GM04504 (cell line): Measurements from ENCODE around the gene RPL27A.
"Not testable (repeated sequence)": the region's sequence is repeated elsewhere in the genome, so short reads cannot be mapped to it uniquely, and the experiment has no call there.

Experiments
- DNase-seq: peaks from one replicate; pipeline ENCODE4 v3.0.0-alpha.2; 2012; ENCODE audit warnings: low read depth

The RPL27A gene

GRCh38 chr11:8682303-8683114, at the start of gene RPL27A, which contains the start of gene TRIM66:
TSS of gene RPL27A (plus strand) at chr11:8682792. CDS start at chr11:8682814, 22 bp downstream.
TSS of gene TRIM66 (minus strand) at chr11:8682665. CDS start at chr11:8672274, 10,391 bp downstream.
- peak; percentile 91 for DNase-seq

GRCh38 chr11:8634498-8634897, 48.1 kb upstream of the RPL27A start:
- no peak for DNase-seq

- no peak for DNase-seq
Observed at GRCh38 chr11:8636127-8636526, 46.5 kb upstream of the RPL27A start.

- no peak for DNase-seq
Observed at GRCh38 chr11:8638300-8638699, 44.3 kb upstream of the RPL27A start.

GRCh38 chr11:8639655-8640054, 42.9 kb upstream of the RPL27A start:
- DNase-seq: no peak

- DNase-seq: no peak
Observed at GRCh38 chr11:8640267-8640906, 42.2 kb upstream of the RPL27A start.

- no peak for DNase-seq
Observed at GRCh38 chr11:8641332-8641731, 41.3 kb upstream of the RPL27A start.

GRCh38 chr11:8642196-8642841, 40.3 kb upstream of the RPL27A start:
- no peak for DNase-seq

- no peak for DNase-seq
Observed at GRCh38 chr11:8646873-8647272, 35.7 kb upstream of the RPL27A start.

GRCh38 chr11:8649361-8649760, 33.2 kb upstream of the RPL27A start:
- DNase-seq: no peak

GRCh38 chr11:8650401-8650990, 32.1 kb upstream of the RPL27A start:
- peak; percentile 71 for DNase-seq

GRCh38 chr11:8652140-8652539, 30.5 kb upstream of the RPL27A start:
- peak; percentile 98 for DNase-seq

- no peak for DNase-seq
Observed at GRCh38 chr11:8654503-8654902, 28.1 kb upstream of the RPL27A start.

- no peak for DNase-seq
Observed at GRCh38 chr11:8656291-8656690, 26.3 kb upstream of the RPL27A start.

- DNase-seq: no peak
Observed at GRCh38 chr11:8658321-8659057, 24.1 kb upstream of the RPL27A start.

GRCh38 chr11:8661001-8661795, 21.4 kb upstream of the RPL27A start:
- no peak for DNase-seq

GRCh38 chr11:8665222-8665621, 17.4 kb upstream of the RPL27A start:
- DNase-seq: no peak

GRCh38 chr11:8670081-8670480, 12.5 kb upstream of the RPL27A start:
- DNase-seq: not testable (repeated sequence)

- peak; percentile 97 for DNase-seq
Observed at GRCh38 chr11:8671193-8671612, 11.4 kb upstream of the RPL27A start.

- DNase-seq: no peak
Observed at GRCh38 chr11:8671651-8672062, 10.9 kb upstream of the RPL27A start.

- no peak for DNase-seq
Observed at GRCh38 chr11:8672346-8672745, 10.2 kb upstream of the RPL27A start.
